ENCODE data around the gene KHSRP.
"Not testable (repeated sequence)": the region's sequence is repeated elsewhere in the genome, so short reads cannot be mapped to it uniquely, and the experiment has no call there.

Gene KHSRP

GRCh38 chr19:6417713-6418561 is 6.7 kb downstream of the KHSRP start:
- DNase-seq (ENCODE audit: low read depth): no peak

- DNase-seq (ENCODE audit: low read depth): no peak
Measured at GRCh38 chr19:6416658-6417405, 7.8 kb downstream of the KHSRP start.

DNA sequence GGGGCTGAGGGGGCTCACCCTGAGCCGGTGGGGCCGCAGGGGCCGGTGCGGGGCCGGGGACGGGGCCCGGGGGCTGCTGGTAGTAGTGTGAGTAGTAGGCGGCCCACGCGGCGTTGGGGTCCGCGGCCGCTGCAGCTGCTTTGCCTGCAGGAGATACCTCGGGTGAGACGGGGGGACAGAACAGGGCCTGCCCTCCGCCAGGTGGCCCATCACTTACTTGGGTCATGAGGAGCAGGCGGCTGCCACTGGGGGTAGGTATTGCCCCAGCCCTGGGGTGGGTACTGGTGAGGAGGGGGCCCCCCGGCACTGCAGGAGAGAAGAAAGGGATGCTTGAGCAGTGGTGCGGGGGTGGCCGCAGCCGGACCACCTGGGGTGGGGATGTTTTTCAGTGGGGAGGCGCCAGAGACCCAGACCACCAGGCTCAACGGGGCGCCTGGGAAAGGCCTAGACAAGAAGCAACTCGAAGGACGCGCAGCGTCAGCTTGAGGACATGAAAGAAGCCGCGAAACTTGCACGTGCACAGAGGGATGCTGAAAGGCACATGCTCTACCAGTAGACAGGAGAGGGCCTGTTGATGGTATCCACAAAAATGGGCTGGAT is 8.9 kb downstream of the KHSRP start:
- no peak for DNase-seq (ENCODE audit: low read depth)

DNA sequence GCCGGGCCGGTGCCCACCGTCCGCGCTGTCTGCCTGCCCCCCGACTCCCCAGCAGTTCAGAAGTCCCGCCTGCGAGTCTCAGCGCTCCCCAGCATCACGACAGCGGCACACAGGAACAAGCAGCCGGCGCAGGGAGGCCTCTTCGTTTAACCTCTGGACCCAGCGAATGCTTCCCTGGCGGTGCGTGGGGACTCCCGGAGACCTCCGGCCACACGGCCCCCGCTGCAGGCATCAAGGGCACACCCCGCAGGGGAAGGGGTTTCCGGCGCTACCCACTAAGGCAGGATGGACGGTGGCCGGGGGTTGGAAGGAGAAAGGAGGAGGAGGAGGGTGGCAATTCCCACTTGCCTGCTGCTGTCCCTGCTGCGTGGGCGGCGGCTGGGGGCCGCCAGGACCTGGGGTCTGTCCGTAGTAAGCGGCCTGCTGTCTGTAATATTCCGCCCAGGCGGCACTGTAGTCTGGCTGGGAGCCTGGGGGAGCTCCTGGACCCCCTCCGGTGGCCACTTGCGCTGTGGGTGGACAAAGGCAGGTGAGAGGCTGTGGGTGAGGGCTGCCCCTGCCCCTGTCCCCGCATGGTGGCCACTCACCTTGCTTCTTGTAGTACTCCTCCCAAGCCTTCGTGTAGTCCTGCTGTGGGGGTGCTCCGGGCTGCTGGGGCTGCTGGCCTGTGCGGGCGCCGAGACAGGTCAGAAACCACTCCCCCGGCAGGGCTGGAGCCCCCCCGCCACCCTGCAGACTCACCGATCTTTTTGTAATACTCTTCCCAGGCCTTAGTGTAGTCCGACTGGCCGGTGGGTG is 9.6 kb downstream of the KHSRP start:
- DNase-seq (ENCODE audit: low read depth): no peak

- DNase-seq (ENCODE audit: low read depth): no peak
Measured at GRCh38 chr19:6413721-6414643, 10.6 kb downstream of the KHSRP start.

GRCh38 chr19:6413291-6413690 is 11.3 kb downstream of the KHSRP start:
- no peak for DNase-seq (ENCODE audit: low read depth)

GRCh38 chr19:6412447-6413091 is 12.0 kb downstream of the KHSRP start:
- DNase-seq (ENCODE audit: low read depth): no peak

DNA sequence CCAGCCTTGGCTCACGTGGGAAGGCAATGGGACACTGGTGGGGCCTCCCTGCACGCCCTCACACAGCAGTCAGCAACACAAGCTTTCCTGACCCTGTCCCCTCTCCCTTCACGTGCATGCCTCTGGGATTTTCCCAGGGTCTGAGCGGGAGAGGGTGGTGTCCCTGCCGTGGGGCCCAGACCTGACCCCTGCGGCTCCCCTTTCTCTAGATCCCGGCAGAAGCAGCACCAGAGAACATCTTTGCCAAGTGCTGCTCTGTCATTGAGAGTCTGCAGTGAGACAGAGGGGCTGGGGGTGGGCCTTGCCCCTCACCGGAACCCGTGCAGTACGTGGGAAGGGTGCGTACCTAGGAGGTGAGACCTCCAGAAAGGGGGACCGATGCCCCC is 12.6 kb downstream of the KHSRP start:
- no peak for DNase-seq (ENCODE audit: low read depth)

GRCh38 chr19:6409346-6409745 is 15.3 kb downstream of the KHSRP start:
- DNase-seq (ENCODE audit: low read depth): no peak

DNA sequence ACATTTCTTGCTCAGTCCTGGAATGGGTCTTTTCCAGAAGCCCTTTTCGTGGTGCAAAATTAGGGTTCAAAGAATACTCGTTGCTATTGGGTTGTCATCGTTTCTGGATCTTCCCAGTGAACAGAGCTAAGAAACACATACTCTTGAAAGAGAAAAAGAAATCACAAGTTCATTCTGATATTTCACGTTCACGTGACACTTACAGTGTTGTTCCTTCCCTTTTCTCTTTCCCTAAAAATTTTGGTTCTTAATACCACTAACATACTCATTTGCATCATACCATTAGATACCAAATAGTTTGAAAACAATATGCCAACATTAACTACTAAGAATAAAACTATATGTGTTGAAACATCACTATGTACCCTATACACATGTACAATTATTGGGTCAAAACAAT is 18.2 kb downstream of the KHSRP start:
- no peak for DNase-seq (ENCODE audit: low read depth)

DNA sequence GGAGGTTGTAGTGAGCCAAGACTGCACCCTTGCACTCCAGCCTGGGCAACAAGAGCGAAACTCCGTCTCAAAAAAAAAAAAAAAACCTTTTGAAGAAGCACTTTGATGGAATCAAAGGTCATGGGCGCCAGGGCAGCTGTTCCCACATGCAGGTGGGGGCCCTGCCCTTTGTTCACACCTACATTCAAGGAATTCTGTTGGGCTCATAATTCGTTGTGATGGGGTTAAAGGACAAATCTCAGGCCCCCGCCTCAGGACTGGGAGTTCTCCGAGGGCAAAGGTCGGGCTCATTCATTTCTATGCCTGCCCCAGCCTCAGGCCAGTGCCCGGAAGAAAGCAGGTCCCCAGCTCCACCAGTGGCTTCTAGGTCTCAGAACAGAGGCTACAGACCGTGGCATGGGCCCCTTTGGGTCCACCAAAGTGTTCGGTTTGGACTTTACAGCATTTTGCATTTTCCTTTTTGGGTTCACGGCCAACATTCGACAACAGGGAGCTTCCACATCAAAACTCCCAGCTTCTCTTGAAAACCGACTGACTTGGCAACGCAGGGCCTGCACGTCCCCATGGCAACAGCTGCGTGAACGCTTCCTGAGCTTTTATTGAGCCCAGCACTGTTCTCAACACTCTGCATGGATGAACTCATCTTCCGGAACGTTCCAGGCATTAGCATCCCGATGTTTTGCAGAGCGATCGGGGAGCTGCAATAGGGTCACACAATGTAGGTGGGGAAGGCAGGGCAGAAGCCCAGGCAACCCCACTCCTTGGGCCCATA is 21.6 kb downstream of the KHSRP start:
- no peak for DNase-seq (ENCODE audit: low read depth)

DNA sequence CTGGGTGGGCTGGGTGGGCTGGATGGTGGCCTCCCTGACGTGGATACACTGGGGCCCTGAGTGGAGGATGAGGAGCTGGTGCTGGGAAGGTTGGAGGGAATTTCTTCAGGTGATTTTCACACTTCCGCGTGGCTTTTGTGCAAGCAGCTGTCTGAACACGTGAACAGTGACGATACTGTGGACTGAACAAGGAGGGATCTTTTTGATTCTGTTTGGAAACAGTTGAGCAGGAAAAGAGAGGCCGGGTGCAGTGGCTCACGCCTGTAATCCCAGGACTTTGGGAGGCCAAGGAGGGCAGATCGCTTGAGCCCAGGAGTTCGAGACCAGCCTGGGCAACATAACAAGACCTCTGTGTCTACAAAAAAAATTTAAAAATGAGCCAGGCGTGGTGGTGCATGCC is 22.6 kb downstream of the KHSRP start:
- DNase-seq (ENCODE audit: low read depth): no peak

DNA sequence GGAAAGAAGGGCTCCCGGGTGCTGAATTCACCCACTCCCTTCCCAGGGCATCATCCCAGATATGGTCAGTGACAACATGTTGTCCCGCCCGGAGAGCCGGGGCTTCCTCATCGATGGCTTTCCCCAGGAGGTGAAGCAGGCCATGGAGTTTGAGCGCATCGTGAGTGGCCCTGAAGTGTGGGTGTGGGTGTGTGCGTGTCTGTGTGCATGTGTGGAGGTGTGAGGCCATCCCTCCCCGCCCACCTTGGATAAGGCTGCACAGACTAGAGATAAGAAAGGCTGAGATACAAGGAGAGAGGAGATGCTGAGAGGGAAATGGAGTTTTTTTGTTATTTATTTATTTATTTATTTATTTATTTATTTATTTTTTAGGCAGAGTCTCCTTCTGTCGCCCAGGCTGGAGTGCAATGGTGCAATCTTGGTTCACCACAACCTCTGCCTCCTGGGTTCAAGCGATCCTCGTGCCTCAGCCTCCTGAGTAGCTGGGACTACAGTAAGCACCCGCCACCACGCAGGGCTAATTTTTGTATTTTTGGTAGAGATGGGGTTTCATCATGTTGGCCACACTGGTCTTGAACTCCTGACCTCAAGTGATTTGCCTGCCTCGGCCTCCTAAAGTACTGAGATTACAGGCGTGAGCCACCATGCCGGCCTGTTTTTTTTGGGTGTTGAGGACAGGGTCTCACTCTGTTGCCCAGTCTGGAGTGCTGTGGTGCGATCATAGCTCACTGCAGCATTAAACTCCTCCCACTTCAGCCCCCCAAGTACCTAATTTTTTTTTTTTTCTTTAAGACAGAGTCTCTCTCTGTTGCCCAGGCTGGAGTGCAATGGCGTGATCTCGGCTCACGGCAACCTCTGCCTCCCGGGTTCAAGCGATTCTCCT is 24.3 kb downstream of the KHSRP start:
- DNase-seq (ENCODE audit: low read depth): not testable (repeated sequence)

GRCh38 chr19:6396305-6396704 is 28.3 kb downstream of the KHSRP start:
- no peak for DNase-seq (ENCODE audit: low read depth)

DNA sequence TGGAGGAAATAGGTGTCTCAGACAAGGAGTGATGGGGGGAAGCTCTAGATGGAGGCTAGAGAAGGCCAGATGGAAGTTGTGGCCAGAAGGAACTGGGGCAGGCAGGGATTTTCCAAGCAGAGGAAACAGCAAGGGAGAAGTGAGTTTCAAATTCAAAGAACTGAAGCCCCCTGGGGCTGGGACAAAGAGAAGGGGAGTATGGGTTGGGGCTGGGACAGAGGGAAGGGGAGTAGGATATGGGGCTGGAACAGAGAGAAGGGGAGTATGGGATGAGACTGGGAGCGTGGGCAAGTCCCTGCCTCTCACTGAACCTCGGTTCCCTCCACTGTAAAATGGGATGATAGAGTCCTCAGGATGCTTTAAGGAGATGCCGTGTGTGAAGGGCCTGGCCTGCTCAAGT is 29.8 kb downstream of the KHSRP start:
- DNase-seq (ENCODE audit: low read depth): no peak

DNA sequence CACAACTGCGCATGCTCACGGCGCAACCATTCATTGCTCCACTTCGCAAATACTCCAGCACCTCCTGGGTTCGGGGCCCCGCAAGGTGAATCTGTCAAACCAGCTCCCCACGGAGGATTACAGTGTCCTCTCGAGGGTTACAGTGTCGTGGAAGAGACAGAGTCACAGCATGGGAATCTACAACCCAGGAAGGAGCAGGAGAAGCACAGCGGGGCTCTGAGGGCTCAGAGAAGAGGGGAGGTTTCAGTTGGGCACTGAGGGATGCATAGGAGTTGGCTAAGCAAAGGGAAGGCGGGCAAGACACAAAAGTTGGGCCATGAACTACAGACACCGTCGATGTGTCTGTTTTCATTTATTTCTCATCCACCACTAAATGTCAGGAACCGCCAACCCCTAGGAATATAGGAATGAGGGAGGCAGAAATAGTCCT is 30.6 kb downstream of the KHSRP start:
- DNase-seq (ENCODE audit: low read depth): peak; percentile 41

DNA sequence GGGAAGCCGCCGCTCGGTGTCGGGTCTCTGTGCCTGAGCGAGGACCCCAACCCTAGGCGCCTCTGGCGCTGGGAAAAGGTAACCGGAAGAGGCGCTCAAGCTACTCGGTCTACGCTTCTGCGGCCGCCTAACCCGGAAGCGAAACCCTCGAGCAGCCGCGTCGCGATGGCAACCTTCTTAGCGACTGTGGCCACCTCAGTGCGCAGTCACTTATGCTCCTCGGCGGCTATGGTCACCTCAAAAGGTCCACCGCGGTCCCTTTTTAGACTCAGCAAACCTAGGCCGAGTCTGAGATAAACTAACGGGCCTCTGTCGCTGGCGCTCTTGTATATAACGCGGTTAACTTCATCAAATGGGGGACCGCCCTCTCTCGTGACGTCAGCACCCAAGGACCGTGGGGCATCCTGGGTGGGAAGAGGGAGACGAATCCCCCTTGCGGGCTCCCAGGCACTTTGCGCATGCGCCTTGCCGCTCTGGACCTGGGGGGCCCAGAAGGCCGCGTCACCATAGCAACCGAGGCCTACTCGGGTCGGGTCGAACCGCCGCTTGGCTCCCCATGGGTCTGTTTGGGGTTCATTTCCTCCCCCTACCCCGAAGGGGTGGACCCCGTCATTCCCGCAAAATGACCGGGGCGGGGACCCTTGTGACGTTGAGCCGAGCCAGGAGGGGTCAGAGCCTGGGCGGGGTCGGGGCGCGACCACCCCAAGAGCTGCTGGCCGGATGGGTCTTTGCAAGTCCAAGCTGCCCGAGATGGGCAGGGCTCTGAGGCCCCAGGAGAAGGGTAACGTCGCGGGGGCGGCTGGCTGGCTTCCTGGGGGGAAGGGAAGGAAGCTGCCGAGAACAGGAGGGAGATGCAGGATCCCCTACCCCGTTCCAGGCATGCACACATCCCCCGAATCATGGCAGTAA is 31.3 kb downstream of the KHSRP start, which contains the start of gene GTF2F1:
GTF2F1 (minus strand) TSS at position 91 of the 909 bp plus-strand sequence. CDS start 169 bp downstream, outside the sequence.
- peak; percentile 78 for DNase-seq (ENCODE audit: low read depth)

Data from stimulated activated CD8-positive, alpha-beta memory T cell treated with anti-CD3 and anti-CD28 coated beads, Interleukin-15, amount 100 ng/mL, for 24 hours (primary cell).